HepG2 (cell line): ENCODE results near the gene FAM9B.

Experiments used
- EP300 ChIP-seq, 3 experiments: sonication (generic) in 1 of 3; formaldehyde crosslinking in 1 of 3; IDR thresholded peaks; 2 replicates each; pipeline versions ENCODE4 v1.5.1 to v1.6.1; 2011 to 2020; ENCODE audit warnings: low read depth in 2 of 3, low read length in 2 of 3, borderline replicate concordance in 1 of 3, improper control_type of control experiment in 1 of 3, mild to moderate bottlenecking in 1 of 3, missing genetic modification reagents in 1 of 3, moderate library complexity in 1 of 3
- ESRRA ChIP-seq: sonication (generic); formaldehyde crosslinking; IDR thresholded peaks from 2 replicates; pipeline ENCODE4 v1.5.1; 2020; ENCODE audit warnings: mild to moderate bottlenecking, low read depth, missing genetic modification reagents
- PAX8 ChIP-seq: sonication (generic); formaldehyde crosslinking; IDR thresholded peaks from 2 replicates; pipeline ENCODE4 v1.8.0; 2022; ENCODE audit warnings: mild to moderate bottlenecking, missing genetic modification reagents, borderline replicate concordance
- PBX3 ChIP-seq: sonication (generic); formaldehyde crosslinking; IDR thresholded peaks from 2 replicates; pipeline ENCODE4 v1.8.1; 2023; ENCODE audit warnings: missing genetic modification reagents, inconsistent platforms, borderline replicate concordance
- SMARCC2 ChIP-seq: fragments of 450-650 bp; IDR thresholded peaks from 2 replicates; pipeline ENCODE4 v1.6.1; 2017; ENCODE audit warnings: antibody characterized with exemption, mild to moderate bottlenecking
- TP53 ChIP-seq: sonication (generic); formaldehyde crosslinking; conservative IDR thresholded peaks from 2 replicates; pipeline ENCODE4 v1.4.0; 2020; ENCODE audit warnings: missing genetic modification reagents
- ZNF335 ChIP-seq: sonication (generic); formaldehyde crosslinking; IDR thresholded peaks from 2 replicates; pipeline ENCODE4 v1.4.0; 2020; ENCODE audit warnings: missing genetic modification reagents
- ZNF337 ChIP-seq: sonication (generic); formaldehyde crosslinking; IDR thresholded peaks from 2 replicates; pipeline ENCODE4 v1.5.1; 2020; ENCODE audit warnings: missing genetic modification reagents, low read depth, mild to moderate bottlenecking, borderline replicate concordance
- ZNF460 ChIP-seq: sonication (generic); formaldehyde crosslinking; IDR thresholded peaks from 2 replicates; pipeline ENCODE4 v1.5.1; 2020; ENCODE audit warnings: missing genetic modification reagents, mild to moderate bottlenecking, borderline replicate concordance
- TF ChIP-seq, protein P1 (sequence below): IDR thresholded peaks from 2 replicates; pipeline ENCODE4 v1.6.1; 2012; ENCODE audit warnings: inconsistent platforms
- TF ChIP-seq, protein P2 (sequence below): sonication (generic); formaldehyde crosslinking; IDR thresholded peaks from 2 replicates; pipeline ENCODE4 v1.4.0; 2020; ENCODE audit warnings: missing genetic modification reagents

- no peak for TF ChIP-seq TP53 (CRISPR knock-in tag)
- TF ChIP-seq ZNF337: no peak
- TF ChIP-seq PAX8: no peak
- no peak for TF ChIP-seq ZNF335 (CRISPR knock-in tag)
- TF ChIP-seq, protein P1, sequence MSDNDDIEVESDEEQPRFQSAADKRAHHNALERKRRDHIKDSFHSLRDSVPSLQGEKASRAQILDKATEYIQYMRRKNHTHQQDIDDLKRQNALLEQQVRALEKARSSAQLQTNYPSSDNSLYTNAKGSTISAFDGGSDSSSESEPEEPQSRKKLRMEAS: no peak
- TF ChIP-seq ZNF460 (CRISPR knock-in tag): no peak
- no peak for TF ChIP-seq PBX3 (CRISPR knock-in tag)
- TF ChIP-seq, protein P2, sequence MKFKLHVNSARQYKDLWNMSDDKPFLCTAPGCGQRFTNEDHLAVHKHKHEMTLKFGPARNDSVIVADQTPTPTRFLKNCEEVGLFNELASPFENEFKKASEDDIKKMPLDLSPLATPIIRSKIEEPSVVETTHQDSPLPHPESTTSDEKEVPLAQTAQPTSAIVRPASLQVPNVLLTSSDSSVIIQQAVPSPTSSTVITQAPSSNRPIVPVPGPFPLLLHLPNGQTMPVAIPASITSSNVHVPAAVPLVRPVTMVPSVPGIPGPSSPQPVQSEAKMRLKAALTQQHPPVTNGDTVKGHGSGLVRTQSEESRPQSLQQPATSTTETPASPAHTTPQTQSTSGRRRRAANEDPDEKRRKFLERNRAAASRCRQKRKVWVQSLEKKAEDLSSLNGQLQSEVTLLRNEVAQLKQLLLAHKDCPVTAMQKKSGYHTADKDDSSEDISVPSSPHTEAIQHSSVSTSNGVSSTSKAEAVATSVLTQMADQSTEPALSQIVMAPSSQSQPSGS (CRISPR knock-in tag): no peak
- TF ChIP-seq EP300 (IDR thresholded peaks at IDR 0.05; ENCODE audit: low read depth in 2 of 2, low read length in 2 of 2): no peak
- no peak for TF ChIP-seq EP300 (CRISPR knock-in tag; IDR thresholded peaks at IDR 0.05; ENCODE audit: borderline replicate concordance)
- TF ChIP-seq SMARCC2: no peak
- no peak for TF ChIP-seq ESRRA (CRISPR knock-in tag)
Observed at GRCh38 chrX:9074326-9074725, 40.4 kb upstream of the FAM9B start.
